GM12878 (cell line): ENCODE measurements around the gene RRP12. TPM values are rescaled to one million over a fixed set of nuclear protein-coding genes. Genes with fewer than 3 reads are reported as not detected.

Experiments
- ATAC-seq: fragments of 200-7000 bp; cut with Tn5 transposase; 3 replicates; pipeline ENCODE4 v1.9.1; 2020; ENCODE audit warnings: mild to moderate bottlenecking, moderate library complexity
- BruUV-seq: library from RNA; stranded (reverse); fragments of 400-500 nt; replicated peaks from 2 replicates; lab custom pipeline; 2021; lab: Mats Ljungman, UMichigan
- CTCF ChIA-PET: fragments of 300-600 bp; sonication (Branson Sonifier 250); formaldehyde crosslinking; extraction: SDS; loops from one replicate; lab custom pipeline; 2021; ENCODE audit warnings: inconsistent platforms; lab: Yijun Ruan, JAX
- POLR2A ChIA-PET: fragments of 350-600 bp; formaldehyde crosslinking; extraction: SDS; loops from one replicate; lab custom pipeline; 2021; ENCODE audit warnings: inconsistent platforms; lab: Charles Lee
- RAD21 ChIA-PET: fragments of 300-600 bp; sonication (Branson Sonifier 250); formaldehyde crosslinking; loops from one replicate; lab custom pipeline; 2023; ENCODE audit warnings: antibody characterized with exemption; ENCODE audit not compliant: unreplicated experiment; lab: Charles Lee
- SMC1A ChIA-PET: fragments of 300-600 bp; sonication (Branson Sonifier 250); formaldehyde crosslinking; loops from one replicate; lab custom pipeline; 2023; ENCODE audit not compliant: unreplicated experiment, uncharacterized antibody; lab: Charles Lee
- DNase-seq: peaks from one replicate; pipeline ENCODE4 v3.0.0-alpha.2; 2011; ENCODE audit warnings: low read depth, low spot score
- FAIRE-seq: peaks from 3 replicates; lab custom pipeline; 2011; peaks lifted over from hg19 to GRCh38; lab: Jason Lieb, UNC
- H2AFZ ChIP-seq: 2 replicates; pipeline ENCODE4 v1.6.0; 2011; ENCODE audit warnings: low read depth, low read length, control low read depth; ENCODE audit not compliant: control insufficient read depth
- H3K27ac ChIP-seq: 2 replicates; pipeline ENCODE4 v1.5.1; 2011; ENCODE audit warnings: control low read depth; ENCODE audit not compliant: control insufficient read depth, insufficient read depth
- H3K27me3 ChIP-seq, 2 experiments: replicated peaks in 1 of 2; 2 replicates each; pipeline versions ENCODE4 v1.6.0 to v1.6.1; 2011; ENCODE audit warnings: low read length in 1 of 2; ENCODE audit not compliant: control insufficient read depth in 2 of 2, insufficient read depth in 2 of 2
- H3K36me3 ChIP-seq, 2 experiments: 2 replicates each; pipeline ENCODE4 v1.5.1; 2011; ENCODE audit warnings: low read length in 1 of 2; ENCODE audit not compliant: control insufficient read depth in 2 of 2, insufficient read depth in 2 of 2
- H3K4me1 ChIP-seq: 2 replicates; pipeline ENCODE4 v1.6.1; 2011; ENCODE audit warnings: mild to moderate bottlenecking, low read length, moderate library complexity, mixed read lengths; ENCODE audit not compliant: control insufficient read depth, insufficient read depth
- H3K4me2 ChIP-seq: 2 replicates; pipeline ENCODE4 v1.6.0; 2011; ENCODE audit warnings: control low read depth; ENCODE audit not compliant: control insufficient read depth, insufficient read depth
- H3K4me3 ChIP-seq: fragments of 200-600 bp; sonication (generic); 2 replicates; pipeline ENCODE4 v1.5.1; 2016
- H3K79me2 ChIP-seq: 2 replicates; pipeline ENCODE4 v1.6.0; 2011; ENCODE audit warnings: low read length; ENCODE audit not compliant: control insufficient read depth, insufficient read depth
- H3K9ac ChIP-seq: 2 replicates; pipeline ENCODE4 v1.8.0; 2011; ENCODE audit warnings: low read length, control low read depth, mixed read lengths; ENCODE audit not compliant: control insufficient read depth, insufficient read depth
- H3K9me3 ChIP-seq: replicated peaks from 3 replicates; pipeline ENCODE4 v1.5.1; 2011; ENCODE audit warnings: mild to moderate bottlenecking, low read length; ENCODE audit not compliant: control insufficient read depth, insufficient read depth
- H4K20me1 ChIP-seq: 2 replicates; pipeline ENCODE4 v1.6.0; 2011; ENCODE audit not compliant: control insufficient read depth, insufficient read depth
- ATF3 ChIP-seq: IDR thresholded peaks from 2 replicates; pipeline ENCODE4 v1.6.1; 2011; ENCODE audit warnings: low read depth, mild to moderate bottlenecking, low read length, moderate library complexity, borderline replicate concordance; ENCODE audit errors: extremely low read depth
- ATF7 ChIP-seq: fragments of 450-650 bp; IDR thresholded peaks from 2 replicates; pipeline ENCODE4 v1.6.1; 2016; ENCODE audit warnings: low read depth, mild to moderate bottlenecking
- CBX5 ChIP-seq: sonication (generic); IDR thresholded peaks from 2 replicates; pipeline ENCODE4 v1.6.1; 2016; ENCODE audit warnings: low read depth, moderate library complexity, mild to moderate bottlenecking, inconsistent platforms
- CHD1 ChIP-seq: IDR thresholded peaks from 2 replicates; pipeline ENCODE4 v1.6.1; 2012; ENCODE audit warnings: low read depth, low read length, improper control_type of control experiment
- EGR1 ChIP-seq, 2 experiments: IDR thresholded peaks; 1 replicate in 1 of 2; 2 replicates in 1 of 2; pipeline ENCODE4 v1.6.1; 2011 to 2012; ENCODE audit warnings: low read depth in 2 of 2, low read length in 2 of 2, borderline replicate concordance in 1 of 2, mild to moderate bottlenecking in 1 of 2, moderate library complexity in 1 of 2
- FOXK2 ChIP-seq: fragments of 450-650 bp; IDR thresholded peaks from 2 replicates; pipeline ENCODE4 v1.6.1; 2017; ENCODE audit warnings: mild to moderate bottlenecking, moderate library complexity
- HDGF ChIP-seq: fragments of 450-650 bp; IDR thresholded peaks from 2 replicates; pipeline ENCODE4 v1.6.1; 2016; ENCODE audit warnings: antibody characterized with exemption
- IRF4 ChIP-seq: IDR thresholded peaks from 2 replicates; pipeline ENCODE4 v1.6.1; 2011; ENCODE audit warnings: low read depth, low read length
- KAT2A ChIP-seq: conservative IDR thresholded peaks from 2 replicates; pipeline ENCODE4 v1.6.1; 2011; ENCODE audit warnings: low read depth, low read length; ENCODE audit not compliant: control insufficient read depth
- NFYB ChIP-seq: IDR thresholded peaks from 2 replicates; pipeline ENCODE4 v1.6.1; 2011; ENCODE audit warnings: low read depth, mild to moderate bottlenecking, low read length, improper control_type of control experiment, moderate library complexity; ENCODE audit not compliant: insufficient read depth
- POLR2A ChIP-seq: IDR thresholded peaks from 2 replicates; pipeline ENCODE4 v1.6.1; 2011; ENCODE audit warnings: low read depth, mild to moderate bottlenecking, low read length
- POU2F2 ChIP-seq: IDR thresholded peaks from 3 replicates; pipeline ENCODE4 v1.6.1; 2011; ENCODE audit warnings: low read depth, mild to moderate bottlenecking, low read length, borderline replicate concordance
- SMAD5 ChIP-seq: IDR thresholded peaks from 2 replicates; pipeline ENCODE4 v1.6.1; 2016; ENCODE audit warnings: antibody characterized with exemption, low read depth
- TBL1XR1 ChIP-seq: IDR thresholded peaks from 2 replicates; pipeline ENCODE4 v1.6.1; 2012; ENCODE audit warnings: low read depth, low read length, improper control_type of control experiment
- ZSCAN29 ChIP-seq: fragments of 450-650 bp; IDR thresholded peaks from 2 replicates; pipeline ENCODE4 v1.6.1; 2017; ENCODE audit warnings: mild to moderate bottlenecking, moderate library complexity
- WGBS: methylation state at CpG from one replicate; pipeline ENCODE4 v1.1.6; 2016; ENCODE audit warnings: low lambda C conversion rate; ENCODE audit not compliant: insufficient replicate concordance, insufficient coverage; ENCODE audit errors: missing lambda C conversion rate; 5-methylcytosine and 5-hydroxymethylcytosine counted together
- in situ Hi-C: fragments of 300-500 bp; cut with MboI; formaldehyde crosslinking; loops from 9 replicates; pipeline ENCODE4 v1.14.3; 2018; ENCODE audit warnings: mixed read lengths
- intact Hi-C: fragments of 100-400 bp; cut with micrococcal nuclease; formaldehyde crosslinking; loops from one replicate; pipeline ENCODE4 v1.14.2; 2022; ENCODE audit not compliant: unreplicated experiment
- polyA plus RNA-seq, 11 experiments: library from polyadenylated mRNA; depleted of rRNA in 4 of 11; unstranded in 6 of 11; stranded (reverse) in 5 of 11; fragments of >200 nt; fragmentation: Nextera tagmentation in 4 of 11; fragmentation: Illumina TruSeq in 1 of 11; extraction: Ambion mirVana in 4 of 11; extraction: Trizol in 1 of 11; gene quantifications; 1 replicate in 1 of 11; 2 replicates in 10 of 11; pipeline versions ENCODE4 v1.2.1 to v1.2.3, GENCODE V29; 2011 to 2016; ENCODE audit warnings: inconsistent platforms in 2 of 11, missing spikeins in 2 of 11, low read depth in 1 of 11
- total RNA-seq, 4 experiments: library from RNA; depleted of rRNA in 3 of 4; stranded (reverse); fragments of >200 nt in 3 of 4; fragmentation: Illumina TruSeq in 1 of 4; extraction: Trizol in 1 of 4; gene quantifications; 2 replicates each; pipeline versions ENCODE4 v1.2.1 to v1.2.3, GENCODE V29; 2013 to 2021

The RRP12 gene
- total and polyA plus RNA-seq, 10 of the 15 experiments (the other 5 are each of a cell fraction or from before 2014, with no cell fraction given) = 5.3 to 48.7 (median 16.8) TPM

GRCh38 chr10:97307866-97308780 is 93.0 kb downstream of the RRP12 start:
- no TSS peak for BruUV-seq
- intact Hi-C loops (no loop called here), in situ Hi-C loops (no loop called here)
- H3K9me3 ChIP-seq = no peaks in the 10 kb centered on the region
- CTCF ChIA-PET = interaction anchor here (0.6 to 1.1 kb wide), 2 partner anchors 30 to 1630 kb away, joined by 3 to 4 read pairs; no protein-coding TSS in a partner anchor
- no peaks in the 10 kb centered on the region for H4K20me1 ChIP-seq
- WGBS = 58% methylated on average over 10 of the region's 10 CpGs
- ATAC-seq (no peak), DNase-seq (no peak), FAIRE-seq (no peak)
- H3K4me2 ChIP-seq = no peak overlapping the region
- H3K4me1 ChIP-seq = no peaks in the 10 kb centered on the region
- POLR2A ChIA-PET = interaction anchor here (0.6 kb wide), 1 partner anchor 894 kb away, joined by 3 read pairs; no protein-coding TSS in a partner anchor
- RAD21 ChIA-PET = no interaction called here
- no peak for TF ChIP-seq KAT2A
- no peak for TF ChIP-seq FOXK2
- no peak for TF ChIP-seq NFYB
- TF ChIP-seq ATF7 = no peak
- no peak for TF ChIP-seq CBX5
- TF ChIP-seq HDGF = no peak
- TF ChIP-seq ATF3 = no peak
- TF ChIP-seq SMAD5 = no peak
- no peak for TF ChIP-seq ZSCAN29
- no peak for TF ChIP-seq IRF4
- no peak for TF ChIP-seq TBL1XR1
- TF ChIP-seq CHD1 = no peak
- TF ChIP-seq POU2F2 = no peak
- TF ChIP-seq EGR1 (IDR thresholded peaks at IDR 0.05; ENCODE audit: borderline replicate concordance in 1 of 2, low read depth in 2 of 2, low read length in 2 of 2) = no peak
- TF ChIP-seq POLR2A = no peak
- H2AFZ ChIP-seq = no peak overlapping the region
- no peaks in the 10 kb centered on the region for H3K36me3 ChIP-seq
- no peaks in the 10 kb centered on the region for H3K27me3 ChIP-seq
- no peak overlapping the region for H3K9ac ChIP-seq
- no peak overlapping the region for H3K27ac ChIP-seq
- SMC1A ChIA-PET = no interaction called here
- no peak overlapping the region for H3K4me3 ChIP-seq
- no peaks in the 10 kb centered on the region for H3K79me2 ChIP-seq
